Renal cortex interstitium (tissue), 15 donors: ENCODE data around the gene OR5T3. TPM values are rescaled to one million over a fixed set of nuclear protein-coding genes. Genes with fewer than 3 reads are reported as not detected.
"Not testable (repeated sequence)": the region's sequence is repeated elsewhere in the genome, so short reads cannot be mapped to it uniquely, and the experiment has no call there.

Experiments
- DNase-seq, 11 donors: peaks; one replicate each; pipeline ENCODE4 v3.0.0-alpha.2; 2013; ENCODE audit warnings: low read depth in 9 of 11, low spot score in 4 of 11; ENCODE audit errors: extremely low read depth in 1 of 11
- long read RNA-seq, 16 experiments: transcript quantifications; one replicate each; lab custom pipeline, GENCODE V29; 2026
- polyA plus RNA-seq, 3 donors: library from polyadenylated mRNA; unstranded; fragments of 120-200 nt; gene quantifications; one replicate each; pipeline ENCODE4 v1.2.1, GENCODE V29; 2013; ENCODE audit not compliant: insufficient read length in 3 of 3

OR5T3 gene
- not detected for polyA plus RNA-seq
- long read RNA-seq, donor 1: 0 reads
- long read RNA-seq, donor 2, partial matches to known transcripts: 0 of 1 reads
- long read RNA-seq, donor 2, other reads (novel, unspliced or antisense): 0 of 1 reads
- long read RNA-seq, donor 3: 0 reads
- long read RNA-seq, donor 4: 0 reads
- long read RNA-seq, donor 5: 0 reads
- long read RNA-seq, donor 6: 0 reads
- long read RNA-seq, donor 7: 0 reads
- long read RNA-seq, donor 8: 0 reads
- long read RNA-seq, donor 9: 0 reads
- long read RNA-seq, donor 10, partial matches to known transcripts: 0 of 1 reads
- long read RNA-seq, donor 10, other reads (novel, unspliced or antisense): 0 of 1 reads
- long read RNA-seq, donor 11: 0 reads
- long read RNA-seq, donor 12: 0 reads
- long read RNA-seq, donor 13: 0 reads
- long read RNA-seq, donor 14: 0 reads
- long read RNA-seq, donor 15: 0 reads
- long read RNA-seq, donor 16: 0 reads

DNA sequence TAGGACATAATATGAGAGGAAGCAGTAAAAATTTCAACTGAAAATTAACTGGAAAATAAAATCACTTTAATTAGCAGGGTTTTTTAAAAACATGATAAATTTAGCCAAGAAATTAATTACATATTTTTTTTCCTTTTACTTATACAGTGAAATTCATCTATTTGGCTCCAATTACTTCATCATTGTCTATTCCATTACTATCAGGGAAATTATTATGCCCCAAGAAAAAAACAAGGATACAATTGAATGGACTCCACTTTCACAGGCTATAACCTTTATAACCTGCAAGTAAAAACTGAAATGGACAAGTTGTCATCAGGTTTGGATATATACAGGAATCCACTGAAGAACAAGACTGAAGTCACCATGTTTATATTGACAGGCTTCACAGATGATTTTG is at the start of gene OR5T3:
TSS of gene OR5T3 (plus strand) at position 301 of the 400 bp plus-strand sequence. CDS start at position 301, 0 bp downstream.
- no peak for DNase-seq

DNA sequence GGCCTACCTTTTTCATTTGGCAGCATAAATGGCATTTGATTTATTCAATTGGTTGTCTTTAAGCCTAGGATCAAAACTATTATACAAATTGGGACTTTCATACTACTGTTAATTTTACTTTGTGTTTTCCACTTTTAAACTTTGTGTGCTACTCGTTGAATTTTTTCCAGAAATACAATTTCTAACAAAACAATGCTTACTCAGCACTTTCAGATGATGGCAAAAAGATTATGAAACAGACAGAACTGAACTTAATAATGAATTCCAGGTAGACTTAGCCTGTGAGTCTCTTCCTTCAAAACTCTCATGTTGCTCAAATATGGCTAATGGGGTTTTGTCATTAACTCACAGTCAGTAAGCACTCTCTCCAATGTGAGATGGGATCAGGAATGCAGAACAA is 44.3 kb upstream of the OR5T3 start:
- DNase-seq: no peak

DNA sequence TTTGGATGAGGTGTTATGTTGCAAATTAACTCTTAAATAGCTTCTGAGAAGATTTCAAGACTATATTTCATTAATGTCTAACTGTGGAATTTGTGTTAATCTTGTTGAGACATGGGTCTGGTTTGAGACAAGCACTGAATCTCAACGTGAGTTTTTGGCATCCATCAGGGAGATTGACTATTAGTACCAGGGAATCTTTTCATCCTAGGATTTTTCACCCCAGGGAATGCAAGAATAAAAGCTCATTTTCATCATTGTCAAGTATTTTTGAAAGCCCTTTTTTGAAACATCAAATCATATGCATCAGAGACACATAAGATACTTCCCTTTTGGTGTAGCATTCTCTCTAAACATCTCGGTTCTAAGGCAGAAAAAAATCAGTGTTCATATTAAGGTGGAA is 37.5 kb upstream of the OR5T3 start:
- DNase-seq: no peak

GRCh38 chr11:56219735-56220134 is 32.3 kb upstream of the OR5T3 start:
- DNase-seq: not testable (repeated sequence)

- no peak for DNase-seq
These were observed 17.9 kb upstream of the OR5T3 start, which contains the start of gene OR5T2 for GRCh38 chr11:56234155-56234554. Gene OR5T2, minus strand, starts transcription at chr11:56234255. Its CDS starts 1,193 bp downstream, at chr11:56233062.

DNA sequence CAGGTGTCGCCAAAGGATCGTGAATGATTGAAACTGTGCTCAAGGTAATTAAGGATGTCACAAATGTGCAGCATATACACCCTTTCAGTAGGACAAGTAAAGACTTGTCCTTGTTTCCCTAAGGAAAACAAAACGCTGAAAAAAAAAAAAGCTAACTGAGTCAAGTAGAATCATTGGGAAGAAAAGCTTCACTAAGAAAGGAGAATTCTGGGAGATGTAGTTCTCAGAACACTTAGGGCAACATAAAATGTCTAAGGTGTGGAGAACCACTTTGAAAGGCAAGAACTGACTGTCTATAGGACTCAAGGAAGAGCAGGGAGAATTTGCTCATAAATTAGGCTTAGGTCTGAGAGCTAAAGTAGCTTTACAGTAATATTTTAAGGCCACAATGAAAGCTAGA is 19.0 kb downstream of the OR5T3 start:
- no peak for DNase-seq

- no peak for DNase-seq
These were observed 21.8 kb downstream of the OR5T3 start, which contains the start of gene OR5T1 for GRCh38 chr11:56273854-56274253. Gene OR5T1, plus strand, starts transcription at chr11:56274154. Its CDS starts 1,485 bp downstream, at chr11:56275639.

GRCh38 chr11:56292154-56292553 is 40.1 kb downstream of the OR5T3 start, which contains the start of gene OR8H1:
Gene OR8H1, minus strand, starts transcription at chr11:56292254. Its CDS starts 1,192 bp downstream, at chr11:56291062.
- no peak for DNase-seq

GRCh38 chr11:56296898-56297297 is 44.8 kb downstream of the OR5T3 start:
- DNase-seq: no peak

Other genes starting within 250 kb of the OR5T3 start
- under 1 TPM; 0.03 to 0.08 (median 0.06) TPM for gene OR5AS1, start 224.6 kb upstream of the OR5T3 start, polyA plus RNA-seq
- gene OR8I2, start 158.9 kb upstream of the OR5T3 start, polyA plus RNA-seq: not detected
- under 1 TPM in 1 of 3 donors, not detected in 2; 0.05 TPM for gene OR8H2, start 148.6 kb upstream of the OR5T3 start, polyA plus RNA-seq
- not detected for gene OR8H3, start 129.9 kb upstream of the OR5T3 start, polyA plus RNA-seq
- gene OR8J3, start 112.1 kb upstream of the OR5T3 start, polyA plus RNA-seq: not detected
- gene OR8K5, start 91.9 kb upstream of the OR5T3 start, polyA plus RNA-seq: not detected
- not detected for gene OR5J2, start 75.6 kb upstream of the OR5T3 start, polyA plus RNA-seq
- not detected for gene OR5T2, start 18.0 kb upstream of the OR5T3 start, polyA plus RNA-seq
- gene OR5T1, start 21.9 kb downstream of the OR5T3 start, polyA plus RNA-seq: not detected
- gene OR8H1, start 40.0 kb downstream of the OR5T3 start, polyA plus RNA-seq: not detected
- gene OR8K3, start 62.9 kb downstream of the OR5T3 start, polyA plus RNA-seq: not detected
- gene OR8K1, start 93.8 kb downstream of the OR5T3 start, polyA plus RNA-seq: not detected
- not detected for gene OR8J1, start 102.0 kb downstream of the OR5T3 start, polyA plus RNA-seq
- gene OR8U1, start 123.4 kb downstream of the OR5T3 start, polyA plus RNA-seq: not detected
- gene OR5AL1, start 160.4 kb downstream of the OR5T3 start, polyA plus RNA-seq: not detected
- not detected for gene OR5M3, start 221.1 kb downstream of the OR5T3 start, polyA plus RNA-seq
- not detected for gene OR5M8, start 239.1 kb downstream of the OR5T3 start, polyA plus RNA-seq